ENCODE data around the gene KLC1.
A peak's percentile ranks its signal among the peaks of the same experiment; 100 is the strongest.

Gene KLC1

GRCh38 chr14:103613517-103613916 is 15.5 kb upstream of the KLC1 start:
- H3K4me3 ChIP-seq (ENCODE audit: low read depth, low read length), result no peak overlapping the region
- DNase-seq (ENCODE audit: low read depth), result peak; percentile 52
- TF ChIP-seq, protein P1, sequence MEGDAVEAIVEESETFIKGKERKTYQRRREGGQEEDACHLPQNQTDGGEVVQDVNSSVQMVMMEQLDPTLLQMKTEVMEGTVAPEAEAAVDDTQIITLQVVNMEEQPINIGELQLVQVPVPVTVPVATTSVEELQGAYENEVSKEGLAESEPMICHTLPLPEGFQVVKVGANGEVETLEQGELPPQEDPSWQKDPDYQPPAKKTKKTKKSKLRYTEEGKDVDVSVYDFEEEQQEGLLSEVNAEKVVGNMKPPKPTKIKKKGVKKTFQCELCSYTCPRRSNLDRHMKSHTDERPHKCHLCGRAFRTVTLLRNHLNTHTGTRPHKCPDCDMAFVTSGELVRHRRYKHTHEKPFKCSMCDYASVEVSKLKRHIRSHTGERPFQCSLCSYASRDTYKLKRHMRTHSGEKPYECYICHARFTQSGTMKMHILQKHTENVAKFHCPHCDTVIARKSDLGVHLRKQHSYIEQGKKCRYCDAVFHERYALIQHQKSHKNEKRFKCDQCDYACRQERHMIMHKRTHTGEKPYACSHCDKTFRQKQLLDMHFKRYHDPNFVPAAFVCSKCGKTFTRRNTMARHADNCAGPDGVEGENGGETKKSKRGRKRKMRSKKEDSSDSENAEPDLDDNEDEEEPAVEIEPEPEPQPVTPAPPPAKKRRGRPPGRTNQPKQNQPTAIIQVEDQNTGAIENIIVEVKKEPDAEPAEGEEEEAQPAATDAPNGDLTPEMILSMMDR (conservative IDR thresholded peaks at IDR 0.05; ENCODE audit: low read depth, low read length), result peak; percentile 48

DNA sequence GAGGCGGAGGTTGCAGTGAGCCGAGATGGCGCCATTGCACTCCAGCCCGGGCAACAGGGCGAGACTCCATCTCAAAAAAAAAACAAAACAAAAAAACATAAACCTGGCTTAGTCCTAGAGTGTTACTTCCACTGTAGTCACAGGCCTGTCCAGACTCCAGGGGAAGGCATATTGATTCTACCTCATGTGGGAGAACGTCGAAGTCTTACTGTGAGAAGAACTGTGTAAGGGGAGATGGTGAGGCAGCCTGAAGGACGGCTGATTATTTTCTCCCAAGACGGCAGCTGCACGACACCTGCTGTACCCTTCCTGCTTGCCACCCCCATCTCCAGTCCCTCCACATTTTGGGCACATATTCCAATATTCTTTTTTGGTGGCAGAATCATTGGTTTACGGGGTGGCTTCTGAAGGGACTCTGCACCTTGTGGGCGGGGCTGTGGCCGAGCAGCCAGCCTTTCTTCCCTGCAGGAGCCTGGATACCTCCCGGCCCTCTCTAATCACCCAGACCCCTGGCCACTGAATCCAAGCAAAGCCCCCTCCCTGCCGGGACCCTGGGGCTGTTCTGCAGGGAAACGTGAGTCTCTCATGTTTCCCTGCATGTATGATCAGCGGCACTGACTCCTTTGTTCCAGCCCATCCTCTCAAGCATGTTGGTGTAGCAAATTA is 12.2 kb upstream of the KLC1 start:
- no peak for DNase-seq (ENCODE audit: low read depth)
- TF ChIP-seq, protein P1 (conservative IDR thresholded peaks at IDR 0.05; ENCODE audit: low read depth, low read length), result no peak
- H3K4me3 ChIP-seq (ENCODE audit: low read depth, low read length), result no peak overlapping the region

DNA sequence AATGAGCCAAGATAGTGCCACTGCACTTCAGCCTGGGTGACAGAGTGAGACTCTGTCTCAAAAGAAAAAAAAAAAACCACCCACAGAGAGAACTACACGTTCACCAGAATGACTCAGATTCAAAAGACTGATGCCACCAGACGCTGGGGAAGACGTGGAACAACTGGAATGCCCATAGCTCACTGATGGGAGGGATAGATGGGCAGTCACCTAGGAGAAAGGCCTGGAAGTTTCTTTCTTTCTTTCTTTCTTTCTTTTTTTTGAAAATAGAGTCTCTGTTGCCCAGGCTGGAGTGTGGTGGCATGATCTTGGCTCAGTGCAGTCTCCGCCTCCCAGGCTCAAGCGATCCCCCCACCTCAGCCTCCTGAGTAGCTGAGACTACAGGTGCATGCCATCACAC is 10.0 kb upstream of the KLC1 start:
- no peak overlapping the region for H3K4me3 ChIP-seq (ENCODE audit: low read depth, low read length)
- DNase-seq (ENCODE audit: low read depth), result no peak
- TF ChIP-seq, protein P1 (conservative IDR thresholded peaks at IDR 0.05; ENCODE audit: low read depth, low read length), result no peak

DNA sequence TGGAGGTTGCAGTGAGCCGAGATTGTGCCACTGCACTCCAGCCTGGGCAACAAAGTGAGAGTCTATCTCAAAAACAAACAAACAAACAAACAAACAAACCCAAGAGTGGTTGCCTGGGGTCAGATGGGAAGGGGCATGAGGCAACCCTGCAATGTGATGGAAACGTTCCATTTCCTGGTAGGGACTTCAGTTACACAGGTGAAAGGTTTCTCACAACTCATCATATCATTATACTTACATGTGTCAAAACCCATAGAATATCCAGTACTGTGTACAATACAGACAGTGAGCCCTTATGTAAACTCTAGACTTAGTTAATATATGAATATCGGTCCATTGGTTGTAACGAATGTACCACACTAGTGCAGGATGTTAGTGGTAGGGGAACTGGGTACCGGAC is 7.2 kb upstream of the KLC1 start:
- no peak overlapping the region for H3K4me3 ChIP-seq (ENCODE audit: low read depth, low read length)
- DNase-seq (ENCODE audit: low read depth), result no peak
- TF ChIP-seq, protein P1 (conservative IDR thresholded peaks at IDR 0.05; ENCODE audit: low read depth, low read length), result no peak

DNA sequence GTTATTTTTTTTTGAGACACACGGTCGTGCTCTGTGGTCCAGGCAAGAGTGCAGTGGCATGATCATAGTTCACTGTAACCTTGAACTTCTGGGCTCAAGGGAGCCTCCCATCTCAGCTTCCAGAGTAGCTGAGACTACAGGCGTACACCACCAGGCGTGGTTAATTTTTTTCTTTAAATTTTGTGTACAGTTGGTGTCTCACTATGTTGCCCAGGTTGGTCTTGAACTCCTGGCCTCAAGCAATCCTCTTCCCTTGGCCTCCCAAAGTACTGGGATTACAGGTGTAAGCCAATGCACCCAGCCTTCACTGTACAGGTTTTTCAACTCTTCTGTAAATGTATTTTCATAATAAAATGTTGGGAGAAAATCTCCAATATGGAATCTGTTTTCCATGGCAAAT is 5.7 kb upstream of the KLC1 start:
- H3K4me3 ChIP-seq (ENCODE audit: low read depth, low read length), result no peak overlapping the region
- TF ChIP-seq, protein P1 (conservative IDR thresholded peaks at IDR 0.05; ENCODE audit: low read depth, low read length), result no peak
- no peak for DNase-seq (ENCODE audit: low read depth)

DNA sequence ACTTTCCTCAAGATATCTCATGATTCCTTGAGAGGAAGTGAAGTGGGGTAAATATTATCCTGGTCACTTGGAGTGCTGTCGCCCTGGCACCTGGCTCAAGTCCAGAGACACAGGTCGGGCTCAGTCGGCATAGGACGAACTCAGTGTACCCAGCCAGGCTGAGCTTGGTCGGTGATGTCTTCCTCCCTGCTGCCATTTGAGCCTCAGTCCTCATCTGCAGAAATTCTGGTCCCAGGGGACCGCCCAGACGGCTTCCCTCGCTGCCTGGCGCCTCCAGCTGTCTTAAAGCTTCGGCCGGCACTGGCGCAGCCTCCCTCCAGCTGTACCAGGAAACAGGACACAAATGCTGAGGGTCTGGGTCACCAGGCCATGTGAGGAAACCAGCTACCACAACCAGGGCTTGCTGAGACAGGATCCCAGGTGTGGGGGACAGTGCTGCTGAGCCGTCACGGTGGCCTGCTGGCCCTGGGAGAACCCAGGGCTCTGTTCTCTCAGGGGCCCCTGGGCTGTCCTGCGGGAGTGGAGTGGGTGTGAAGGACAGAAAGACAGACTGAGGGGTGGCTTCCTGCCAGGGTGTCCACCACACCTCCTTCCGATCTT is 5.0 kb upstream of the KLC1 start:
- TF ChIP-seq, protein P1 (conservative IDR thresholded peaks at IDR 0.05; ENCODE audit: low read depth, low read length), result no peak
- no peak for DNase-seq (ENCODE audit: low read depth)
- H3K4me3 ChIP-seq (ENCODE audit: low read depth, low read length), result no peak overlapping the region

DNA sequence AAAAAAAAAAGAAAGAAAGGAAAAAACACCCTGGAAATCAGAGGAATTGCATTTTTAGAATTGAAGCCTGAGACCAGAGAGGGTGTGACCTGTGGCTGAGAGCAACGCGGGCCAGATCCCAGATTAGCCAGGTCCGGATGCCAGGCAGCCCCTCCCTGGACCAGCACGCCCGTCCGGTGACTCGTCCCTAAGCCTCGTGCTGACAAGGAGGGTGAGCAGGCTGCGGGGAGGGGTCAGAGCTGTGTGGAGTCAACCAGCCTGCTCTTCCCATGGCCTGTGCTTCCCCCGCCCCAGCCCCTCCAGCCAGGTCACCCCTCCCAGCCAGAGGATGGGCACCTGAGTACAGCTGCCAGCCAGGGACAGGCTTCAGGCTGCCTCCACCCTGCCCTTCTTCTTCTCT is 4.2 kb upstream of the KLC1 start:
- DNase-seq (ENCODE audit: low read depth), result no peak

More for the DNA sequence above, 4.2 kb upstream of the KLC1 start:
- TF ChIP-seq, protein P1 (conservative IDR thresholded peaks at IDR 0.05; ENCODE audit: low read depth, low read length), result no peak
- no peak overlapping the region for H3K4me3 ChIP-seq (ENCODE audit: low read depth, low read length)

Measured in choroid plexus epithelial cell (primary cell).